OCI-LY3 (cell line): ENCODE measurements around the gene COL4A1.

Source experiments
- H2AFZ ChIP-seq: fragments of 200-600, 300-600 bp; shearing (Covaris generic); 2 replicates; pipeline ENCODE4 v1.6.0; 2014; ENCODE audit warnings: antibody characterized with exemption, low read depth, low read length
- H3K27ac ChIP-seq: fragments of 200-600, 300-600 bp; sonication (generic); 2 replicates; pipeline ENCODE4 v1.5.1; 2014; ENCODE audit warnings: mild to moderate bottlenecking, low read length, moderate library complexity, mixed read lengths
- H3K27me3 ChIP-seq: fragments of 200-600, 300-600 bp; sonication (generic); 2 replicates; pipeline ENCODE4 v1.6.1; 2014; ENCODE audit warnings: low read depth, low read length, mixed read lengths
- H3K36me3 ChIP-seq: fragments of 200-600, 300-600 bp; sonication (generic); replicated peaks from 2 replicates; pipeline ENCODE3; 2014; ENCODE audit warnings: low read depth, low read length, mixed read lengths
- H3K4me1 ChIP-seq: fragments of 300-600, 200-600 bp; sonication (generic); 2 replicates; pipeline ENCODE4 v1.6.1; 2014; ENCODE audit warnings: low read length, mixed read lengths
- H3K4me2 ChIP-seq: fragments of 200-600, 300-600 bp; sonication (generic); 2 replicates; pipeline ENCODE4 v1.6.1; 2014; ENCODE audit warnings: low read length, mixed read lengths
- H3K4me3 ChIP-seq: fragments of 300-600, 200-600 bp; sonication (generic); 2 replicates; pipeline ENCODE4 v1.5.1; 2014; ENCODE audit warnings: antibody characterized with exemption, mild to moderate bottlenecking, low read length, moderate library complexity
- H3K79me2 ChIP-seq: fragments of 300-600, 200-600 bp; shearing (Covaris generic); 2 replicates; pipeline ENCODE4 v1.6.1; 2014; ENCODE audit warnings: mild to moderate bottlenecking, low read length, mixed read lengths
- H3K9ac ChIP-seq: fragments of 300-600, 200-600 bp; shearing (Covaris generic); 2 replicates; pipeline ENCODE4 v1.6.0; 2014; ENCODE audit warnings: mild to moderate bottlenecking, low read length, moderate library complexity
- H3K9me3 ChIP-seq: fragments of 200-600, 300-600 bp; shearing (Covaris generic); 2 replicates; pipeline ENCODE4 v1.6.1; 2014; ENCODE audit warnings: low read length, mixed read lengths; ENCODE audit not compliant: insufficient read depth
- H4K20me1 ChIP-seq: fragments of 200-600, 300-600 bp; sonication (generic); 2 replicates; pipeline ENCODE4 v1.6.1; 2016; ENCODE audit warnings: low read length, mixed read lengths; ENCODE audit not compliant: insufficient read depth
- CTCF ChIP-seq: fragments of 200-600, 300-600 bp; sonication (generic); IDR thresholded peaks from 2 replicates; pipeline ENCODE4 v1.5.1; 2014; ENCODE audit warnings: antibody characterized with exemption, low read length, low read depth
- EZH2phosphoT487 ChIP-seq: fragments of 200-600 bp; shearing (Covaris generic); IDR thresholded peaks from 2 replicates; pipeline ENCODE4 v1.6.1; 2018; ENCODE audit warnings: antibody characterized with exemption, mixed run types, low read depth

The COL4A1 gene

GRCh38 chr13:110170020-110170790 is 136.8 kb downstream of the COL4A1 start:
- H3K9ac ChIP-seq = no peak overlapping the region
- no peaks in the 10 kb centered on the region for H3K79me2 ChIP-seq
- H4K20me1 ChIP-seq = no peaks in the 10 kb centered on the region
- no peak overlapping the region for H3K4me3 ChIP-seq
- H3K36me3 ChIP-seq = no peaks in the 10 kb centered on the region
- TF ChIP-seq CTCF = no peak
- no peak for TF ChIP-seq EZH2phosphoT487
- H3K9me3 ChIP-seq = 0 out of 2 replicates have a peak, but pooled peaks cover 4% of the 10 kb centered on the region
- H2AFZ ChIP-seq = no peak overlapping the region
- H3K4me2 ChIP-seq = no peak overlapping the region
- H3K4me1 ChIP-seq = no peaks in the 10 kb centered on the region
- peaks cover 26% of the 10 kb centered on the region; the same call in 1 of the 2 replicates for H3K27me3 ChIP-seq
- no peak overlapping the region for H3K27ac ChIP-seq

GRCh38 chr13:110168999-110169933 is 137.7 kb downstream of the COL4A1 start:
- Histone ChIP-seq H3K27ac (no peak overlapping the region), H3K27me3 (peaks cover 35% of the 10 kb centered on the region), H4K20me1 (no peaks in the 10 kb centered on the region), H3K9me3 (0 out of 2 replicates have a peak, but pooled peaks cover 4% of the 10 kb centered on the region), H3K36me3 (no peaks in the 10 kb centered on the region), H2AFZ (no peak overlapping the region), H3K4me2 (no peak overlapping the region), H3K79me2 (no peaks in the 10 kb centered on the region), H3K4me1 (no peaks in the 10 kb centered on the region), H3K9ac (no peak overlapping the region), H3K4me3 (no peak overlapping the region)
- TF ChIP-seq CTCF = no peak

GRCh38 chr13:110166598-110166997 is 140.4 kb downstream of the COL4A1 start:
- Histone ChIP-seq H2AFZ (no peak overlapping the region), H3K9me3 (no peaks in the 10 kb centered on the region), H4K20me1 (no peaks in the 10 kb centered on the region), H3K4me1 (no peaks in the 10 kb centered on the region), H3K4me2 (no peak overlapping the region), H3K4me3 (no peak overlapping the region), H3K27me3 (peaks cover 31% of the 10 kb centered on the region), H3K79me2 (no peaks in the 10 kb centered on the region), H3K27ac (no peak overlapping the region), H3K9ac (no peak overlapping the region), H3K36me3 (no peaks in the 10 kb centered on the region)
- TF ChIP-seq EZH2phosphoT487 (no peak), CTCF (no peak)

- H3K4me3 ChIP-seq = no peak overlapping the region
- peaks cover 29% of the 10 kb centered on the region for H3K27me3 ChIP-seq
- H3K27ac ChIP-seq = no peak overlapping the region
- no peaks in the 10 kb centered on the region for H3K36me3 ChIP-seq
- no peaks in the 10 kb centered on the region for H3K4me1 ChIP-seq
- H3K9ac ChIP-seq = no peak overlapping the region
- no peaks in the 10 kb centered on the region for H4K20me1 ChIP-seq
- no peaks in the 10 kb centered on the region for H3K79me2 ChIP-seq
- H3K9me3 ChIP-seq = no peaks in the 10 kb centered on the region
- no peak overlapping the region for H3K4me2 ChIP-seq
- no peak overlapping the region for H2AFZ ChIP-seq
- TF ChIP-seq EZH2phosphoT487 = no peak
- no peak for TF ChIP-seq CTCF
These were observed 142.3 kb downstream of the COL4A1 start for GRCh38 chr13:110164706-110165105.
